Smooth muscle cell of the brain vasculature (primary cell): ENCODE measurements around the gene ITK.
"Not testable (repeated sequence)": the region's sequence is repeated elsewhere in the genome, so short reads cannot be mapped to it uniquely, and the experiment has no call there.

Experiments
- DNase-seq: peaks from one replicate; pipeline ENCODE4 v3.0.0-alpha.2; 2012; ENCODE audit warnings: low read depth, low spot score

ITK gene

DNA sequence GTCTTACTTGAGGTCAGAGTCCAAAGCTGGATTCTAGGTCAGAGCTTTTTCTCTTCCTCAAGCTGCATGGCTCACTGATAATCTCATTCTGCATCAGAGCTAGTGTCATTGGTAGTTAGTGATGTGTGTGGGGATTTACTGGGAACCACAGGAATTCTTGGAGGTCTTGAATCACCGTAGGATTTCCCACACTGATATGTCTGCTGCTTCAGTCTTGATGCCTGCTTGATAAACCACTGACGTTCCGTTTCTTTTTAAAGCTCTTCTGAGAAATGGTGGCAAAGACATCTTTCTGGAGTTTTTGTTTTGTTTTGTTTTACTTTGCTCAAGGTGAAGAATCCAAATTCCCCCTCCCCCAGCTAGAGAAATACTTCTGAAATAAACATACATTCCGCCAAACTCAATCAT, 13.4 kb upstream of the ITK start:
- DNase-seq, result no peak

DNA sequence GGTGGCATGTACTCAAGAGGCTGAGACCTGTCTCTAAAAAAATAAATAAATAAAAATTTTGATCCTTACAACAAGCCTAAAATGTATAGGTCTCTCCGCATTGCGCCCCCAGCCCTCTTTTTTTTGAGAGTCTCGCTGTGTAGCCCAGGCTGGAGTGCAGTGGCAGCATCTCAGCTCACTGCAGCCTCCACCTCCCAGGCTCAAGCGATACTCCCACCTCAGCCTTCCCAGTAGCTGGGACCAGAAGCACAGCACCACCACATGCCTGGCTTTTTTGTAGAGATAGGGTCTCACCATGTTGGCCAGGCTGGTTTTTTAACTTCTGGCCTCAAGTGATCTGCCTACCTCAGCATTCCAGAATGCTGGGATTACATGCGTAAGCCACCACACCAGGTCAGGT, 12.4 kb upstream of the ITK start:
- DNase-seq, result no peak

DNA sequence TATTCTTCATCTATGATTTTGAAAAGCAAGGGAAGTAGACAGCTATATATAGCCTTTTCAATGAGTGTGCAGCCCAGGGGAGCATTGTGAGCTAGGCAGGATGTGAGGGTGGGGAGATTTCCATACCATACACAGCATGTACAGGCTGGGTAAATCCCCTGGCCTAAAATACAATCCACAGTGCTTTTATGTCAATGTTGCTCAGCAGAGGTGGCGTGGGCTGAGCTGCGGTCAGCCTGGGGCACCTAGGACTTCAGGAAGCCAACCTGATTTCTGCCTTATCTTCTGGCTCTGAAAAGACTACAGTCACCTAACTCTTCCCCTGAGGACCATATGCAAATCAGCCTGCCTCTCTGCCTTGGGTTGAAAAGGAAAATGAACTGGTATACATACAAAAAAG, 8.2 kb upstream of the ITK start:
- no peak for DNase-seq

DNA sequence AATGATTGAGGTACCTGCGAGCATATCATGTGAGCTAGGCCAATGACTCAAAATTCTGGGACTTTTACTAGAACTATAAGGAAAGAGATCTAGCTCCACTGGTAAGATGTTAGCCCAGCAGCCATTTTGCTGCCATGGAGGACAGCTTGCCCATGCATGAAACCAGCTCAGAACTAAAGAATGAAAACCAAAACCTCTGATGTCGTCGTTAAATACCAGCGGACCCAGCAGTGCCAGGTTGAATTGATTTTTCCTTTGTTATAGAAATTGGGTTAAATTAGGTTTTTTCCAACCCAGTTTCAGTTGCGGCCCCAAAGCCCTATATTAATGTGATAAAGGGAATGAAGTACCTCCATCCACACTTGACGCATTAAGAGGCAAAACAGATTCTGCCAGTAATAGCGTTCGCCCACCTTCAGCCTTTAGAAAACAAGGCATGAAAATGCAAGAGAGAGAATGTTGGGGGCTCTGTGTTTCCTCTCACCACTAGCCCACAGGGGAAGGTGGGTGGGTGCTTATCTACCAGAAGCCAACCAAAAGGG, 5.5 kb upstream of the ITK start:
- no peak for DNase-seq

DNA sequence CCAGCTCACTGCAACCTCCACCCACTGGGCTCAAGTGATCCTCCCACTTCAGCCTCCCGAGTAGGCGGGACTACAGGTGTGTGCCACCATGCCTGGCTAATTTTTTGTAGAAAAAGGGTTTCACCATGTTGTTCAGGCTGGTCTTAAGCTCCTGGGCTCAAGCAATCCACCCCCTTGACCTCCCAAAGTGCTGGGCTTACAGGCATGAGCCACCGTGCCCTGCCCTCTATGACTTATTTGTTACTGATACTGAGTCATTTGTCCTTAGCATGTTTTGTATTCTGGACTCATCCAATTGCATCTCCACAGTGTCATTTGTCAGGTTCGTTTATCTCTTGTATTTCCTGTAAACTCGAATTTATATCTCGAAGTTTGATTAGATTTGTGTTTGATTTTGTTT, 2.7 kb upstream of the ITK start:
- DNase-seq, result no peak

DNA sequence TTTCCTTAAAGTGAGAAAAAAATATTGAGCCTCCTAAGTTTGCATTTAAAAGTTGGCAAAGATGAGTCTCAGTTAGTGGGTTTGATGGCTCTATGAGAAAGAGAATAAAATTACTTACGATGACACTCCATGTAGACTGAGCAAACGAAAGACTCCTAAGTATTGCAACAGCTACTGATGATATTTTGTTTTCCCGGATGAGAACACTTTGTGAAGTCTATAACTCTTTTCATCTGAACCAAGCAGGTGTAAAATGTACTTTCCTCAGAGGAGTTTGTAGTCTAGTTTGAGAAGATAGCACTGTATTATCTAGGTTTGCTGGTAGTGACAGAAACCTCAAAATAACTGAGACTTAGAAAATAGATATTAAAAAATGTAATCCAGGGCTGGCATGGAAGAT, 1.7 kb upstream of the ITK start:
- no peak for DNase-seq

DNA sequence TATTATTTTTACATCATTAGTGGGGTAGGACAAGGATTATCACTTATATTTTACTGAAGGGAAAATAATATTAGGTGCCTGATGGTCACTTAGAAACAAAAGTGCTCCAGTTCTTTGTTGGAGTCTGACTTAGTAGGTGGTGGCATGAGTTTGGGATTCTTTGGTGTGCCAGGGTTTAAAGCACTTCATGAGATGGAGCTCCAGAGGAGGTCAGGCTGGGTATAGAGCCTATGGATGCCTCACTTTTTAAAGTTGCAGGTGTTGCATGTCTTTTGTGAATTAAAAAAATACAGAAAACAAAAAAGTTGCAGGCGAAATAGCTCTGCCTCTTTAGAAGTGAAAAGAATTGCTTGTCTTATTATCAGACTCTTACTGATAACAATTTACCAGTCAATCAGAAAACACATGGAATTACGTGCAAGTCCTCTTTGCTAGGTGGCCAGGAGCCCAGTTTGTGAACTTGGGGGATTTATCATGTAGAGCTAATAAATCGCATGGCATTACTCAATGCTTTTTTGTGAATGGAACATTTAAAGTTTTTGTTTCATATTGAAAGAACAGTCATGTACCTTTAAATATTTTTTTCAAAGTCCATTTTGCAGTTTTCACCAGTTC, 1.6 kb downstream of the ITK start:
- no peak for DNase-seq

DNA sequence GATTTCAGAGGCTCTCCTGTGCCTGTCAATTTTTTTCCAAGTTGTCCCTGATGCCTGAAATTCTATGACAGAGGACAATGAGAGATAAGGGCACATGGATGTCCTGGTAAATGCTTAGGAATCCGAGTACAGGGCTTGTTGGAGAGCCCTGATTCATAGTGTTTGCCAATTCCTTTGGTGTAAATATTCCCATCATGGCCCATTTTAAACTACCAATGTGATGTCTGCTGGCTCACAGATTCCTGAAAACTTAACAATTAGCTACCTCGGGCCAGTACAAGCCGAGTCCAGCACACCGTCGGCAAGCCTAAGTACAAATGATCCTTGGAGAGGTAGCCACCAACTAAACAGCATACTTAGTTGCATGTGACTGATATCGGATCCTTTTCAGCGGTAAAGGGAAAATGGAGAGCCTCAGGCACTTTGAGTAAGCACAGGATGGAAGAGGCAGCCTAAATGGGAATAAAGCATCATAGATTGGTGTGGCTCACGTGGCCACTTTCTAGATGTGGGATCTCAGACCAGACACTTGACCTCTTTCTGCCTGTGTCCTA, 3.6 kb downstream of the ITK start:
- DNase-seq, result no peak

DNA sequence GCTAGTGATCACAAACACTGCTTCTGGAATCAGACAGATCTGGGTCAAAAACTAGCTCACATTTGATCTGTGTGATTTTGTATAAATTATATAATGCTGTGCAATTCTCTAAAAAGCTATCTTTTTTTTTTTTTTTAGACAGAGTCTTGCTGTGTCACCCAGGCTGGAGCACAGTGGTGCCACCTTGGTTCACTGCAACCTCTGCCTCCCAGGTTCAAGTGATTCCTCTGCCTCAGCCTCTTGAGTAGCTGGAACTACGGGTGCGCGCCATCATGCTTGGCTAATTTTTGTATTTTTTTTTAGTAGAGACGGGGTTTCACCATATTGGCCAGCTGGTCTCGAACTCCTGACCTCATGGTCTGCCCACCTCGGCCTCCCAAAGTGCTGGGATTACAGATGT, 4.5 kb downstream of the ITK start:
- not testable (repeated sequence) for DNase-seq

DNA sequence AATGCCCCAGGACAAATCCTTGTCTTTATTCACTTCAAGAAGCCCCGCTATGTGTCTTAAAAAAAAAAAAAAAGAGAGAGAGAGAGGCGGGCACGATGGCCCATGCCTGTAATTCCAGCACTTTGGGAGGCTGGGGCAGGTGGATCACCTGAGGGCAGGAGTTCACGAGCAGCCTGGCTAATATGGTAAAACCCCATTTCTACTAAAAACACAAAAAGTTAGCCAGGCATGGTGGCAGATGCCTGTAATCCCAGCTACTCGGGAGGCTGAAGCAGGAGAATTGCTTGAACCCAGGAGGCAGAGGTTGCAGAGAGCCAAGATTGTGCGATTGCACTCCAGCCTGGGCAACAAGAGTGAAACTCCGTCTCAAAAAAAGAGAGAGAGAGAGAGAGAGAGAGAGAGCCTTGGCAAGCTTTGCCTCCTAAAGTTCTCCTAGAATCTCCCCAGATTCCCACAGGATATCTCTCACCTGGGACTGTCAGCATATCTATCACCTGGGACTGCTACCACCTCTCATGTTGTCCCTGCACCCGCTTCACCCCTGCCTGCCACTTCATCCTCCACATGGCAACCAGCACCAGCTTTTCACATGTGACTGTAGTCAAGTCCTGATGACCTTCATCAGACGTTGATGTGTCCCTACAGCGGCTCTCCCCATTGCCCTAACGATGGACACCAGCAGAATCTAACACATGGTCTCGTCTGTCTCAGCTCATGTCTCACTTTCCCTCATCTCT, 5.8 kb downstream of the ITK start:
- DNase-seq, result no peak

DNA sequence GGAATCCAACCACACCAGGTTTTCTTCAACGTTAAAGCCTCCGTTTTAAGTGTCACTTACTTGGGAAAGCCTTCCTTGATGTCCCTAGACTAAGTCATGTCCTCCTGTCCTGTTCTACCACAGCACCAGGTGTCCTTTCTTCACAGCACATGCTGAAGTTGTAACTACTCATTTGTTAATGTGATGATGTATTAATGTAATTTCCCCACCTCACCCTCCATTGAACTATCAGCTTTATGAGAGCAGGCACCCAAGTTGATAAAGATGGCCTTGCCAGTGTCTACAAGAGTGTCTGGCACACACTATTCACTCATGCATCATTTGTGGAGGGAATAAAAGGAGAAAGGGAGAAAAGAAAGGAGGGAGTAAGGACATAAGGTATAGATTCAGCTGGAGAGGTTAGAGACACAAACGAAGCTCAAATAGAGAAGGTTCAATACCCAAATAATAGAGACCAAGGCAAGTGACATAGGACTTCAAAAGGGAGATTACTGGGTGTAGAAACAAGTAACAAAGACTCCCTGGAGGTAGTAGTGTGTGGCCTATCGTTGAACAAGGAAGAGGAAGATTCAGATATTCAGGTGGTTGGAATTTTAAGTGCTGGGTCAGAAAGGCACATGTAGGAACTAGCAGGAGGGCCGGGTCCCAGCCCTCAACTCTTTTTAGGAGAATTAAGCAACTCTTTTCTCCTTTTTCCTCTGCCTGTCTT, 6.6 kb downstream of the ITK start:
- DNase-seq, result no peak

DNA sequence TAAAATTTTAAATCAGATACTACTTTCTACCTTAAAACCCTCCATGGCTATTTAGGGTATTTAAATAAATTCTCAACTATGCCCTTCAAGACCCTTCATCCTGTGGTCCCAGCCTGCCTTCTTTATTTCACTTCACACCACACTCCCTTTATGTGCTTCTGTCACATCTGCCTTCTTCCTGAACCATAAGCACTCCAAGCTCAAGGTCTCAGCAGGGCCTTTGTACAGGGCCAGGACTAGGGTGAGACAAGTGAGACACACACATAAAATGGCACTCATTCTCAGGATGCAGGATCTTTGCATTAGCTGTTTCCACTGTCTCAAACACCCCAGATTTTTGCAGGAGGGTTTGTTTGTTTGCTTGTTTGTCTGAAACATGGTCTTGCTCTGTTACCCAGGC, 7.6 kb downstream of the ITK start:
- no peak for DNase-seq

DNA sequence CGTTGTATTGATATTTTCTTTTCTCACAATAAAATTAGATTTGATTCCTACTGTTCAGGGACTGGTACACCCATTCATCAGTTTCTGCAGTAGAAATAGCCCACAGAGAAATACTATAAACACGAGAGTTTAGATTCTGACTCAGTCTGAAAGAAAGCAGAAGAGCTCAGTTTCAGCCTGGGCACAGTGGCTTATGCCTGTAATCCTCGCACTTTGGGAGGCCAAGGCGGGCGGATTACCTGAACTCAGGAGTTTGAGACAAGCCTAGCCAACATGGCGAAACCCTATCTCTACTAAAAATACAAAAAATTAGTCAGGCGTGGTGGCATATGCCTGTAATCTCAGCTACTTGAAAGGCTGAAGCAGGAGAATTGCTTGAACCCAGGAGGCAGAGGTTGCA, 8.6 kb downstream of the ITK start:
- DNase-seq, result no peak

DNA sequence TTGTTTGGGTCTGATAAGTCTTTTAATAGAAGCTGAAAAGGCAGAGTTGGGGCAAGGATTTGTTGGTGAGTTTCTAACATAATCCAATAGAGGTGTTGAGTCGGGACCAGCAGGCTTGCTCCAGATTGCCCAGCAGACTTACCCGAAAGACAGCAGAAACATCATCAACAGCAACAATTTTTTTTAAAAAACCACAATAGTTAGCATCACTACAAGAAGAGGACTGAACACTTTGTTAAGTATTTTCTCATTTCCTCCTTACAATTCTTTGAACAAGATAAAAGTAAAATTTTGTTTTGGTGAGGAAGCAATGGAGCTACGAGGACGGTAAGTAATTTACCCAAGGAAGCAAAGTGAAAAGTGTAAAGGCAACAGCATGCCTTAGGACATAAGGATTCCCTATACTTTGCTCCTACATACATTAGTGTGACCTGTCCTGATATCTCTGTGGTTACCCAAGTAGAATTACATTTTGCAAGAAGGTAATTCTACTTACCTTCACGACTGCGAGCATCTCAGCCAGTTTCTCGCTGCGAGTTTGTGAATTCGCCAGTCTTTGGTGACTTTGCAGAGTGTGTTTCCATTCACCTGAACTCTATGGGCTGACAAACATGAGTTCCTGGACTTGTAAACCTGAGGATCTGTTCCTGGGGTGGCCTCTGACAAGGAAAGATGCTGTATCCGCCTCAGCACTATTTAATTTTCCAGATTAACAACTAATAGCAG, 13.2 kb downstream of the ITK start:
- DNase-seq, result no peak

DNA sequence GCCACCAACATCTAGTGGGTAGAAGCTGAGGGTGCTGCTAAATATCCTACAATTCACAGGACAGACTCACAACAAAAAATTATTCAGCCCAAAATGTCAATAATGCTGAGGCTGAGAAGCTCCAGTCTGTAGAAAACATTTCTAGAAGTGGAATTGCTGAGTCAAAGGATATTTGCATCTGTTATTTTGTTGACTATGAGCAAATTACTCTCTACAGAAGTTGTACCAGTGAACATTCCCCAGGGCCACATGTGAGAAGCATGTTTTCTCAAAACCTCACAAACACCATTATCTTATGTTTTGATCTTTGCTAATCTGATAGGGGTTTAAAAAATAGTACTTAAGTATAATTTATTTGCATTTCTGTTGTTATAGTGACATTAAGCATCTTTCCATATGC, 15.4 kb downstream of the ITK start:
- DNase-seq, result no peak

DNA sequence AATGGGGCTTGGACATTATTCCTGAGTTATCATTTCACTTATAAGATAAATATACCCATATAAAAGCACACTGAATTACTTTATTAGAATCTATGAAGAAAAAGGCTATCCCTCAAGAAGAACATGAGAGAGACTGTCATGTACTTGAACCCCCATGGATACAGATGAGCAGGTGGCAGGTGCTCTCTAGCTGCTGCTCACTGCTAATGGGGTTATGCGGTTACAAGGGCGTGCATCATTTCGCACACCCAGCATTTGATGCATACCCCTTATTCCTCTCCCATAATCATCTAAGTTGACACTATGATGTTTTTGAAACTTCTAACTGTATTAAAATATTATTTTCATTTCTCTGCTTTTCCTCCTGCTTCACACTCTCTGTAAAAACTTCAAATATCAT, 16.4 kb downstream of the ITK start:
- DNase-seq, result no peak

DNA sequence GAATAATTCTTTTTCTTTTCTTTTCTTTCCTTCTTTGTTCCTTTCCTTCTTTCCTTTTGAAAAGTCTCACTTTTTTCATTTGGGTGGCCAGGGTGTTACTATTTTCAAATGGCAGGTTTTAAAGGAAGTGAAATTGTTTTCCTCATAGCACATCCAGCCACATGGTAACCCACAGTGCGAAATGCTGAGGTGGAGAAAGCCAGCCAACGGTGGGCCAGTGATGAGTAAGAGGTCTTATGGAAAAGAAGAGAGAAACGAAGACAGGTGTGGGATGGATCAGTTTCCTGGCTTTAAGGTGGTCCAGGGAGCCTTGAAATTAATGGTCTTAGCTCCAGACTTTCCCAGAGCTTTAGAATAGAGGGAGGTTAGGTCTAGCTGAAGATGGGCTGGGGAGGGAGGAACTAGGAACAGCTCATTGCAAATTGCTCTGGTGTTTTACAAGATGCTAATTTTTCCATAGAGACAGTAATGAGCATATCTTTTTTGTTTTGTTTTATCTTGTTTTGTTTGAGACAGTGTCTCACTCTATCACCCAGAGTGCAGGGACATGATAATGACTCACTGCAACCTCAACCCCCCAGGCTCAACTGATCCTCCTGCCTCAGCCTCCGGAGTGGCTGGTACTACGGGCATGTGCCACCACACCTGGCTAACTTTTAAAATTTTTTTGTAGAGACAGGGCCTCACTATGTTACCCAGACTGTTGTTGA, 17.8 kb downstream of the ITK start:
- no peak for DNase-seq

DNA sequence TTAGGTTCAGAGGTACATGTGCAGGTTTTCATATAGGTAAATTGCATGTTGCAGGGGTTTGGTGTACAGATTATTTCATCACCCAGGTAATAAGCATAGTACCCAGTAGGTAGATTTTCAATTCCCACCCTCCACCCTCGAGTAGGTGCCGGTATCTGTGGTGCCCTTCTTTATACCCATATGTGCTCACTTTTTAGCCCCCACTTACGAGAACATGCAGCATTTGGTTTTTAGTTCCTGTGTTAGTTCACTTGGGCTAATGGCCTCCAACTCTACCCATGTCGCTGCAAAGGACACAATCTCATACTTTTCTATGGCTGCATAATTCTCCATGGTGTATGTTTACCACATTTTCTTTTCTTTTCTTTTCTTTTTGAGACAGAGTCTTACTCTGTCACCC, 21.2 kb downstream of the ITK start:
- DNase-seq, result no peak

DNA sequence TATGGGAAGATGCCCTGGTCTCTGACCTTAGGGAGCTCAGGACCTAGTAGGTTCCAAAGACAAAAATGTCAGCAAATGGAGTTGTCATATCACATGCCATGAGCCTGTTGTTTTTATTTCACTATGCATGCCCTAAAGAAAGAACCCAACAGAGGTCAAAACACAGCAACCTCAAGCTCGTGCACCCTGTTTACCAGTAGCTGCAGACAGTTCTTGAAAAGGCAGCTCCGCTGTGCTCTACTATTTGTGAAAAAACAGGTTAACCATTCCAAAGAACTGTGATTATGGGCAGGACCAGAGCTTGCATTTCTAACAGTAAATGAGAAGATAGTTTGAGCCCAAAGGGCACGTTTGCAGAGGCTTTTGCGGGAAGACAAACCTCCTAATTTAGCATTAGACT, 22.8 kb downstream of the ITK start:
- DNase-seq, result no peak

DNA sequence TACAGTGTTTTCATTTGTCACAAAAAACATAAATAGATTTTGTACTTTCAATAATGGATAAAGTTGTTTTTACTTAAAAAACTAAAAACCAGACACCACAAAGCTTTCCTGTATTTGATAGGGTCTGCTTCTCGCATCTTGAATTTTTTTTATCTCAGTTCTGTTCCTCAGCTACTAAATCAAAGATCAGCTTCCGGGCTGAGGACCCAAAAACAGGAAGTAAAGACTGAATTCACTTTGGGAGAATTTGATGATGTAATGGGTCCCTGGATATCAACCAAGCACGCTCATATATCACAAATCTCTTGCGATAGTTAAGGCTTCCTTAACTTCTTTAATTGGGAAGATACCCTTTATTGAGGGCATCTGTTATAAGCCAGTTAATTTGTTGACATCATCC, 24.1 kb downstream of the ITK start:
- no peak for DNase-seq

DNA sequence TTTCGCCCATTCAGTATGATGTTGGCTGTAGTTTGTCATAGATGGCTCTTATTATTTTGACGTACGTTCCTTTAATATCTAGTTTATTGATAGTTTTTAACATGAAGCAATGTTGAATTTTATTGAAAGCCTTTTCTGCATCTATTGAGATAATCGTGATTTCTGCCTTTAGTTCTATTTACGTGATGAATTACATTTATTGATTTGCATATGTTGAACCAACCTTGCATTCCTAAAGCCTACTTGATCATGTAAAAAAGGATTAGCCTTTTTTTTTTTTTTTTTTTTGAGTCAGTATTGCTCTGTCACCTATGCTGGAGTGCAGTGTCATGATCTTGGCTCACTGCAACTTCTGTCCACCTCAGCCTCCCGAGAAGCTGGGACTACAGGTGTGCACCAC, 25.1 kb downstream of the ITK start:
- DNase-seq, result no peak
